Right ventricle myocardium inferior (tissue), 1 donor: Measurements from ENCODE around the gene MTAP. TPM values are rescaled to one million over a fixed set of nuclear protein-coding genes. Genes with fewer than 3 reads are reported as not detected.
"Not testable (repeated sequence)": the region's sequence is repeated elsewhere in the genome, so short reads cannot be mapped to it uniquely, and the experiment has no call there.

ENCODE experiments used
- ATAC-seq: fragments of 200-7000 bp; cut with Tn5 transposase; one replicate; pipeline ENCODE4 v1.9.1; 2020; ENCODE audit warnings: mild to moderate bottlenecking, moderate library complexity
- DNase-seq: peaks from one replicate; pipeline ENCODE4 v3.0.0; 2021; ENCODE audit errors: missing footprints
- intact Hi-C: fragments of 100-400 bp; cut with DNase I; formaldehyde crosslinking; loops from one replicate; pipeline ENCODE4 v1.11.0; 2022
- total RNA-seq: library from RNA; stranded (reverse); fragmentation: NEBNext Ultra II Directional; extraction: Animal tissue kit (Norgen Biotek cat#: 25700); gene quantifications from one replicate; pipeline ENCODE4 v1.2.1, GENCODE V29; 2021
- donor health status: DM: no; HTN: yes; CAD: no; lungs with severe emphysema.

The MTAP gene
- total RNA-seq, 1 donor from 2014 or later: 20.4 TPM

DNA sequence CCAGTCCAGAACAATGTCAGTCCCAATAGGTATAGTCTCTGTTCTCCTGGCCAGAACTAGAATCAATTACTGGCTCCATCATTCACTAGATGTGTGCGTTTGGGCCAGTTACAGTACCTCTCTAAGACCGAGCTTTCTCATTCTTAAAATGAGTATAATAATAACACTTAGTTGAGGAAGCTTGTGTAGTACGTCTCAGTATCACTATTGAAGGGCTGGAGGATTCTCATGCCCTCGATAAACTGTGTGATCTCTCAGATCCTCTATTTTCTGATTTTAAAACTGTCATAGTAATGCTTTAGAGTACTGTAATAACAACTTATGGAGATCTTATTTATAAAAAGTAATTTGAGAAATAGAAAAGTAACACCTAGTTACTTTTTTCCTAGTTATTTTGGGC lies 141.0 kb downstream of the MTAP start:
- ATAC-seq (no peak), DNase-seq (no peak)
- intact Hi-C loops: no loop called here

DNA sequence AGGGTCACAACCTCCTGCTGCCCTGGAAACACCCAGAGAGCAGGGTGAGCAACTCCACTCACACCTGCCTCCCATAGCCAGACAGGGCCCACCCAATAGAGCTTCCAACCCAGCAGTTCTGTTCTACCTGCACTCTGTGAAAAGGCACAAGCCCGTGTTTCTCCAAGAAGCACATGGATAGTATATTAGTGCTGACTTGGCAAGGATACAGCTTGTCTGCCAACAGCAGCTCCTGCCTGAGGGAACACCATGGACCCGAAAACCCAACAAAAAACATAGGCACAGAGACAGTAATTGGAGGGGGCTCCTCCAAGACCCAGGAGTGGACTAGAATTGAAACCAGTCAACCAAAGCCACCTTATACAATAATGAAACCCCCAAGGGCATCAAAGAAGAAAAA lies 143.2 kb downstream of the MTAP start:
- ATAC-seq (no peak), DNase-seq (no peak)
- intact Hi-C loops: no loop called here

DNA sequence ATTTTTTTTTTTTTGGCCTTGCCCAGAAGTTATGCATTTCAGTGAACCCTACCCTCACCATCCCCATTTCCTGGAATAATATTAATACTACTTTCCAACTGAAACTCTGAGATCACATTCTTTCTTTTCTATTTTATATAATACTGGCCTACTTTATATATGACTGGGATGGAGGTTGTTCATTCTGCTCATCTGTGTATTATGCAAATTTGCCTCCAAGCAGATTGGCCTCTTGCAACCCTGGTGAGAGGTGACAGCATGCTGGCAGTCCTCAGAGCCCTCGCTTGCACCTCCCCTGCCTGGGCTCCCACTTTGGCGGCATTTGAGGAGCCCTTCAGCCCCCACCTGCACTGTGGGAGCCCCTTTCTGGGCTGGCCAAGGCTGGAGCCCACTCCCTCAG lies 156.4 kb downstream of the MTAP start:
- no peak for DNase-seq
- intact Hi-C loops: no loop called here
- no peak for ATAC-seq

DNA sequence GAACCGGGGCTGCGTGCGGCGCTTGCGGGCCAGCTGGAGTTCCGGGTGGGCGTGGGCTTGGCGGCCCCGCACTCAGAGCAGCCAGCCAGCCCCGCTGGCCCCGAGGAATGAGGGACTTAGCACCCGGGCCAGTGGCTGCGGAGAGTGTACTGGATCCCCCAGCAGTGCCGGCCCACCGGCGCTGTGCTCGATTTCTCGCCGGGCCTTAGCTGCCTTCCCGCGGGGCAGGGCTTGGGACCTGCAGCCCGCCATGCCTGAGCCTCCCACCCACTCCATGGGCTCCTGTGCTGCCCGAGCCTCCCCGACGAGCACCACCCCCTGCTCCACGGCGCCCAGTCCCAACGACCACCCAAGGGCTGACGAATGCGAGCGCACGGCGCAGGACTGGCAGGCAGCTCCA lies 156.8 kb downstream of the MTAP start:
- intact Hi-C loops, ATAC-seq, DNase-seq: not testable (repeated sequence)

DNA sequence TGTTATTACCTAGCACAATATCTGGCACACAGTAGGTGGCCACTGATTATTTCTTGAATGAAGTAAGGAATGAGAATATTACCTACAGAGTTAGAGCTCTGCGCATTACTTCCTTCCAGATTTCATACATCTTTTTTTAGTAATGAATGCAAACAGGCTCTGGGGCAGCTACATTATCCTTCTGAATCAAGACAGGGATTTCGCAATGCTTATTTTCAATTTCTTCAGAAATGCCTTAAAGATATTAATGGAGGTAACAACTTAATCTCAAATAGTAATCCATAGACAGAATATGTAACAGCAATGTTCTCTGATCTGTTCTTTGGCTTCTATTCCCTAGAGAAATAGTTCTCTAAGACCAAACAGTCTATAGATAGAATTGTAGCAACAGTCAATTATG lies 159.1 kb downstream of the MTAP start:
- DNase-seq (no peak), ATAC-seq (no peak)
- intact Hi-C loops: no loop called here

DNA sequence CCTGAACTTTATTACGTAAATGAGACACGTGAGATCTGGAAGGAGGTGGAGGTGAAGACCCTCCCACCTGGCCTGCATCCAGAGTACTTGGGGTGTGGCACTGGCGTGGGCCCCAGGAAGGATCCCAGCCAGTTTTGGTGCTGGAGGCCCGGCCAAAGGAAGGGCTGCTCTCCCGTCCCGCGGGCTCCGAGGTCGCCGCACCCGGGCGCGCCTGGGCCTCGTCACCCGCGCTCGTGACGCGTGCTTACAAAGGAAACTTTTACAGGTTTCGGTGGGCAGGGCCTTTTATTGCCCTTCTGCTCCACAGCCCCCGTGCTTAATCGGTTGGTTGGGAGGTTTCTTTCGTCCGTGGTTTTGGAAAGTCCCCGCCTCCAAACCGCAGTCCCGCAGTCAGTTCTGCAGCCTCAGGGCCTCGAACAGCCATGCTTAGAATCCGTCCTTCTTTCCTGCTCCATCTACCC lies 162.5 kb downstream of the MTAP start:
- no peak for DNase-seq

DNA sequence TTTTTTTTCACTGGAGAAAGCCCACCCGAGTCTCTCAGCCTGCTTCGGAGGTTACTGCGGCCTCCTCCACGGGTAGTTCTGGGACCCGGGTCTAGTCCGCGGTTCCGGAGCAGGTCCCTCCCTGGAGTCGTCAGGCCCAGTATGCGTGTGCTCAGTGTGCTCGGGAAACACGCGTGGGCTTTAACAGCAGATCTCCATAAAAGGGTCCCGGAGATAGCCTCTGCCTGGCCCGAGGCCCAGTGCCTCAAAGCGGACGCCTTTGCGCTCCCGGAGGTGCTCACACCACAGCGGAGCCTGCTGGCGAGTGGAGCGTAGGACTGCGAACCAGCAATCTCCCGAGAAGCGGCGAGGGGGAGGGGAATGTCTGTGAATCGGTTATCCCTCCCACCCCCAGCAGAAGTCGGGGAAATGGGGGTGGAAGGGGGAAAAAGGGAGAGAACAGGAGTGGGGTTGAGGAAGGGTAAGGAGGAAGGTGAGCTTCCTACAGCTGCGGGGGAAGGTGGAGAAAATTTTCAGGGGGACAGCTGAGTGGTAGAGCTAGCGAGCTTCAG lies 163.0 kb downstream of the MTAP start:
- no peak for ATAC-seq
- intact Hi-C loops: no loop called here
- no peak for DNase-seq

More for the DNA sequence above, 162.5 kb downstream of the MTAP start:
- ATAC-seq: no peak
- intact Hi-C loops: no loop called here

DNA sequence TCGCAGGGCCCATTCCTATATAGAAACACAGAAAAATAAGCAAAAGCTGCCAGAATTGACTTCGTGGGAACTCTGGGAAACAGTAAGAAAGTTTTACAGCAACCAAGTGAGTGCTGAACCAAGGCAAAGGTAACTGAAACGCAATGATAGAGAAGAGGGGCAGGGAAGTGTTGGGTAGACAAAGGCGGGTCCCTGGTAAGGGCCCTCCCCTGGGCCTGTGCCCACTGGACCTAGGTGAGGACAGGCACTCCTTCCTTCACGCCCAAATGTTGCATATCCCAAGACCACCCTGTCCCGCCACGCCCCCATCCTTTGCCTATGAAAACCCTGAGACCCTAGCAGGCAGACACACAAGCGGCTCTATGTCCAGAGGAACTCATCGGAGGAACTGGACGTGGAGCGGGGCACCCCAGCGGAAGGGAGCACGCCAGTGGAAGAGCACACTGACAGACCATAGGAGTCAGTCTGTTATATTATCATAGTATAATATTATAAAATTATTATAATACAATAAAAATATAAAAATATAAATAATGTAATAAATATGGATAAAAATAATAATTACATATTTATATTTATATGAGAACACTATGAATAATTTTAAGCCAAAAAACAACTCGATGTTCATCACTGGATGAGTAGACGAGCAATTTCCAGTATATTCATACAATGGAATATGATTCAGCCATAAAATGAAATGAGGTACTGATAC lies 163.9 kb downstream of the MTAP start:
- intact Hi-C loops: no loop called here
- ATAC-seq (no peak), DNase-seq (no peak)

DNA sequence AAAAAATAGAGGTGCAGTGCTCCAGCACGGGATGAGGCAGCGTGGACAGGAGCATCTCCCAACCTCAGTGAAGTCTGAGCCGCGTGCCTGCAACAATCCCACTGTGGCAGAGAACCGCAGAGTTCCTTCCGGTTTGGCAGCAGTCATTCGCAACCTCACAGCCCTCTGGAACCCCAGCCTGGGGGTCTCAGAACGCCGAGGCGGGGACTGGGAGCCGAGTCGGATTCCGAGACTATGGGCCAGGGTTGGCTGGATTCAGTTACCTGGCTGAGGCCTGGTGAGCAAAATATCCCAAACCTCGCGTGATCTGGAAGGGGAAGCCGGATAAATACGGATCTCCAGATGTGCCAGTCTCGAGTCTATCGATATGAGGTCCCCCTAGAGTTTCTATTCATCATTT lies 164.7 kb downstream of the MTAP start:
- intact Hi-C loops: no loop called here
- ATAC-seq: no peak

DNA sequence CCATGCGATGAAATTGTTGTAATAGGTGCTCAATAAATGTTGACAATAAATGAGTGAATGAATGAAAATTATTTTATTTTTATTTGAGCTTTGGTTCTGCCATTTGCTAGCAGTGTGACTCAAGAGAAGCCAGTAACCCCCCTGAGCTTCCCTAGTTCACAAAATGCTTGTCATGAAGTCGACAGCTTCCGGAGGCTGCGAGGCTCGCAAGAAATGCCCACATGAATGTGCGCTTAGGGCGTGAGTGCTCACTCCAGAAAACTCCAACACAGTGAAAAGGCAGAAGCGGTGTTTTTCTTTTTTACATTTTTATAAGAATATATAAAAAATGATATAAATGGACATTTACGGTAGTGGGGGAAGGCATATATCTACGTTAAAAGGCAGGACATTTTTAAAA lies 165.3 kb downstream of the MTAP start:
- intact Hi-C loops: no loop called here
- ATAC-seq: no peak
- DNase-seq: no peak

More for the DNA sequence above, 164.7 kb downstream of the MTAP start:
- no peak for DNase-seq

DNA sequence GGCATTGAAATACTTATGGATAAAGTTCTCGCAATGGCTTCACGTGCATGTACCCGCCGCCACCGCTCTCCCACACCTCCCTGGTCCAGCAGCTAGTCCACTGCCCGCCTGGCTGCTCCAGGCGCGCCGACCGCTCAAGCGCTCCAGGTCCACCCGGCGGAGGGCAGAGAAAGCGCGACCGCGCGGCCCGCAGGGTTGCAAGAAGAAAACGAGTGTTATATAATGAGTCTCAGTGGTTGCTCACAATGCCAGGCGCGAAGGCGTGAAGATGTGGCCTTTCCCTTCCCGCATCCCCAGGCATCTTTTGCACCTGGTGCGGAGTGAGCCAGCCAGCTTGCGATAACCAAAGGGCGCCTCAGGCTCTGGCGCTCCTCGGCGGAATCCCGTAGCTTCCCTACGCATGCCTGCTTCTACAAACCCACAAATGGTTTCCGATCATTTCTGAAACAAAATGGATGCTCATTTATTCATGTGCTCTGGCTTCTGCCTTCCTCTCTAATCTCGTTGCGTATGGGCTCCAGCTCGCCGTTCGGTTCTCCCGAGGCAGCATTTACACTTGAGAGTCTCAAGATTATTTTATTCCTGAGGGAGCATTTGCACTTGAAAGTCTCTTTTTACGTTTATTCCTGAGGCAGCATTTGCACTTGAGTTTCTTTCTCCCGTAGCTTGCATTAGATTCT lies 166.0 kb downstream of the MTAP start:
- DNase-seq: peak; percentile 61
- ATAC-seq: no peak
- intact Hi-C loops: no loop called here

DNA sequence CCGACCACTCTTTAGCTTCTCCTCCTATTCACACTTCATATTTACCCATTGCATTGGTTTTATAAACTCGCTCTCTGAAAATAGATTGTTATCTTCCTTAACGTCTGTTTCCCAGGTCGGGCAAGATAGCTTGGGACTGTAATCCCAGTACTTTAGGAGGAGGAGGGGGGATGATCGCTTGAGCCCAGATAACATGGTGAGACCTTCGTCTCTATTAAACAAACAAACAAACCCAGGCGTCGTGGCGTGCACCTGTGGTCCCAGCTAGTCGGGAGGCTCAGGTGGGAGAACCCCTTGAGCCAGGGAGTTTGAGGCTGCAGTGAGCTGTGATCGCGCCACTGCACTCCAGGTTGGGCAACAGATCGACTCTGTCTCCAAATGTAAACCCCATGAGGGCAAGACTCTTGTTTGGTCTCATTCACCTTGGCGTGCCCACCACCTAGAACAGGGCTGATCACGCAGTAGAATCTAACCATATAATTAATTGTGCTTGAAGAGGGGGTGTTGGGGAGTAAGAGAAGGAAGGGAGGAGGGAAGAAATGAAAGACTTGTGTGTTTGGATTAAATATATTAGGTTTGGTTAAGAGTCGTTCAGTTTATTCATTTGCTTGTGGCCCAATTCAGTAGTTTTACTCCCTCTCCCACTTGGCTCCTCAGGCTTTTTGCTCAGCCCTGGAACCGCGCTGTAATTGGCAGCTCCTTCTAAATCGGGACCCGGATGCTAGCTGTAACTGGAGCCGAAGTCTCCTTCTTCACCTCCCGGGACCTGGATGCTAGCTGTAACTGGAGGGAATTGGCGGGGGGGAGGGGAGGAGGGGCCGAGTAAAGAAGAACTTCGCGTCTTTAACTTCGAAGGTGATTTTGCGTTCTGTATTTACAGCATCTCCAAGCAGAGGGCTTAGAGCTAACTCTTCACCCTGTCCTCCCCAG lies 166.8 kb downstream of the MTAP start:
- no peak for ATAC-seq
- no peak for DNase-seq
- intact Hi-C loops: no loop called here

DNA sequence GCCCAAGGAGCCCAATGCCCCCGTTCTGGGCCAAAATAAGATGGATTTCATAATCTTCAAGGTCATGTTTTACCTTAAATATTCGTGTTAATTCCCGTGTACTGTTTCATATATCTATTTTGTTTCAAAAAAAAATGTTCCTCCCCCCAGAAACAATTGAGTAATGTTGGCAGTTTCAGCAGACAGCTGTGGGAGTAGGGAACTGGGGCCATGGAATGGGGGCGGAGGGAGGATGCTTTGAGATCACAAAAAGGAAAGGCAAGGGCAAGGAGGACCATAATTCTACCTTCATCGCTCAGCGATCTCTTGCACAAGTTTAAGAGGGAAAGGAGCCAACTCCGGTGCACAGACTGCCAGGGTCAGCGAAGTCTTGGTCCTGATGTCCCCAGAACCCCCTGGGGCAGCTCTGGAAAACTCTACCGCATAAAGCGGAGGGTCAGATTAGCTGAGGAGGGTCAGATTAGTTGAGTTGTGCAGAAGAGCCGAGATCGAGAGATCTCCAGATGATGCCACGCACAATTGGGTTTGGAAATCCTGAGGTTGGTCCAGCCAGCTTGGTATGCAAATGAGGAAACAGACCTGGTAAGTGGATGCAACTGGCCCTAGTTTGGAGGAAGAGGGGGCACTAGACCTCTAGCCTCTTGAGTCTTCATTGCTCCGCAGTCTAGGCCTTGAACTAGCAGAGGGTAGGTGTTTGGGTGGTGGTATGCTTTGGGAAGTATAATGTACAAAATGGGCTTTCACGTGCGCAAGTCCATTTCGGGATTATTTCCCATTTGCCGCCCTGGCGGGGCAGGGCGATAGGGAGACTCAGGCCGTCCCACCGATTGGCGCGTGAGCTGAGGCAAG lies 167.7 kb downstream of the MTAP start:
- no peak for ATAC-seq
- no peak for DNase-seq
- intact Hi-C loops: no loop called here

DNA sequence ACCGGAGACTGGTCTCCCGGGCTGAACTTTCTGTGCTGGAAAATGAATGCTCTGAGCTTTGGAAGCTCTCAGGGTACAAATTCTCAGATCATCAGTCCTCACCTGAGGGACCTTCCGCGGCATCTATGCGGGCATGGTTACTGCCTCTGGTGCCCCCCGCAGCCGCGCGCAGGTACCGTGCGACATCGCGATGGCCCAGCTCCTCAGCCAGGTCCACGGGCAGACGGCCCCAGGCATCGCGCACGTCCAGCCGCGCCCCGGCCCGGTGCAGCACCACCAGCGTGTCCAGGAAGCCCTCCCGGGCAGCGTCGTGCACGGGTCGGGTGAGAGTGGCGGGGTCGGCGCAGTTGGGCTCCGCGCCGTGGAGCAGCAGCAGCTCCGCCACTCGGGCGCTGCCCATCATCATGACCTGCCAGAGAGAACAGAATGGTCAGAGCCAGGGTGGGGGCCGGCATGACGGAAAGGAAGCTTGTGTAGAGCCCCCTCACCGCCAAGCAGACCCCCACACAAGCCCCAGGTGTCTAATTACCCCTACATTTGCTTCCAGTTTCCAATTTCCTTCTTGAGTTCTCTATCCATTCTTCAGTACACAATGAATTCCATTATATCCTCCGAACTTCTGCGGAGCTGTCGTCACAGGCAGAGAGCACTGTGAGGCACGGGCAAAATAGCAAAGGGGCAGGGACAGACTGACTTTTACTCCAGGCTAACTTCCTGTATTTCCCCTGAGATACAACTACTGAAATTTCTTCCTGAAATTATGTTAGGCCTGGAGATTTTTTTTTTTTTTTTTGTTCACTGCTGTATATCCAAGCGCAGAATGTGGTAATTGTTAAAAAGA lies 168.6 kb downstream of the MTAP start:
- intact Hi-C loops: no loop called here
- no peak for DNase-seq
- ATAC-seq: no peak

DNA sequence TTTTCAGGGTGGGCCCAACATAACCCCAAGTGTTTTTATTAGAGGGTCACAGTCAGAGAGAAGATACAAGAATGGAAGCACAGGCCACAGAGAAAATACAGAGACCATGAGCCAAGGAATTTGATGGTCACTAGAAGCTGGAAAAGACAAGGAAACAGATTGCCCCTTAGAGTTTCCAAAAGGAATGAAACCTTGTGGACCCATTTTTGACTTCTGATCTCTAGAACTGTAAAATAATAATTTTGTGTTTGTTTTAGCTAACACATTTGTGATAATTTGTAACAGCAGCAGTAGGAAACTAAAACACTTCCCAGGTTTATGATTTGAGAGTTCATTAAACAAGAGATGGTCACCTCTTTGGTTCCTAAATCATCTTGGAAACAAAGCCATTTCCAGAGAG lies 169.9 kb downstream of the MTAP start:
- no peak for ATAC-seq
- DNase-seq: no peak
- intact Hi-C loops: no loop called here

DNA sequence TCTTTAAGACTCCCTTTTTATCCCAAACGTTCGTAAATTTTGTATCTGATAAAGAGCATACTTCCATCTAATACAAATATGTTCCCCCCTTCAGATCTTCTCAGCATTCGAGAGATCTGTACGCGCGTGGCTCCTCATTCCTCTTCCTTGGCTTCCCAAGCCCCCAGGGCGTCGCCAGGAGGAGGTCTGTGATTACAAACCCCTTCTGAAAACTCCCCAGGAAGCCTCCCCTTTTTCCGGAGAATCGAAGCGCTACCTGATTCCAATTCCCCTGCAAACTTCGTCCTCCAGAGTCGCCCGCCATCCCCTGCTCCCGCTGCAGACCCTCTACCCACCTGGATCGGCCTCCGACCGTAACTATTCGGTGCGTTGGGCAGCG lies 171.9 kb downstream of the MTAP start:
- intact Hi-C loops: no loop called here
- ATAC-seq (no peak), DNase-seq (no peak)

DNA sequence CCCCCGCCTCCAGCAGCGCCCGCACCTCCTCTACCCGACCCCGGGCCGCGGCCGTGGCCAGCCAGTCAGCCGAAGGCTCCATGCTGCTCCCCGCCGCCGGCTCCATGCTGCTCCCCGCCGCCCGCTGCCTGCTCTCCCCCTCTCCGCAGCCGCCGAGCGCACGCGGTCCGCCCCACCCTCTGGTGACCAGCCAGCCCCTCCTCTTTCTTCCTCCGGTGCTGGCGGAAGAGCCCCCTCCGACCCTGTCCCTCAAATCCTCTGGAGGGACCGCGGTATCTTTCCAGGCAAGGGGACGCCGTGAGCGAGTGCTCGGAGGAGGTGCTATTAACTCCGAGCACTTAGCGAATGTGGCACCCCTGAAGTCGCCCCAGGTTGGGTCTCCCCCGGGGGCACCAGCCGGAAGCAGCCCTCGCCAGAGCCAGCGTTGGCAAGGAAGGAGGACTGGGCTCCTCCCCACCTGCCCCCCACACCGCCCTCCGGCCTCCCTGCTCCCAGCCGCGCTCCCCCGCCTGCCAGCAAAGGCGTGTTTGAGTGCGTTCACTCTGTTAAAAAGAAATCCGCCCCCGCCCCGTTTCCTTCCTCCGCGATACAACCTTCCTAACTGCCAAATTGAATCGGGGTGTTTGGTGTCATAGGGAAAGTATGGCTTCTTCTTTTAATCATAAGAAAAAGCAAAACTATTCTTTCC lies 172.4 kb downstream of the MTAP start:
- DNase-seq (peak; percentile 74), ATAC-seq (peak; percentile 34)
- intact Hi-C loops: loop anchor here (1.0 kb wide), 1 partner anchor 8 kb away; no protein-coding TSS in a partner anchor
